ENCODE results near the gene WDTC1. TPM values are rescaled to one million over a fixed set of nuclear protein-coding genes. Genes with fewer than 3 reads are reported as not detected.

Gene WDTC1
- total RNA-seq, 1 experiment from 2014 or later: 20.1 TPM

GRCh38 chr1:27346357-27346756 lies 111.9 kb downstream of the WDTC1 start:
- H3K4me1 Mint-ChIP-seq: peaks cover 35% of the 10 kb centered on the region
- H3K36me3 Mint-ChIP-seq: peaks cover 9% of the 10 kb centered on the region; the same call in 1 of the 2 replicates
- no peak overlapping the region for H3K4me3 Mint-ChIP-seq
- CTCF ChIA-PET: interaction anchor here (1.0 to 3.3 kb wide), 3 partner anchors 11 to 50 kb away, joined by 4 to 13 read pairs (median 5); no protein-coding TSS in a partner anchor
- DNase-seq (ENCODE audit: low spot score) (no peak), ATAC-seq (no peak)
- H3K9me3 Mint-ChIP-seq: no peaks in the 10 kb centered on the region
- H3K27me3 Mint-ChIP-seq (ENCODE audit: low read depth): peaks cover 12% of the 10 kb centered on the region
- no peak for TF ChIP-seq CBFB (CRISPR knock-in tag; IDR thresholded peaks at IDR 0.05; ENCODE audit: low read depth)
- TF ChIP-seq ZNF121 (CRISPR knock-in tag; IDR thresholded peaks at IDR 0.05): peak; percentile 74; the same call in 1 of the 2 replicates
- no peak for TF ChIP-seq JAZF1 (CRISPR knock-in tag; IDR thresholded peaks at IDR 0.05)
- POLR2A ChIA-PET: no interaction called here
- H3K27ac Mint-ChIP-seq: no peak overlapping the region

- Mint-ChIP-seq H3K9me3 (no peaks in the 10 kb centered on the region), H3K4me1 (peaks cover 36% of the 10 kb centered on the region), H3K4me3 (no peak overlapping the region), H3K27me3 (ENCODE audit: low read depth) (peaks cover 12% of the 10 kb centered on the region), H3K27ac (no peak overlapping the region), H3K36me3 (peaks cover 9% of the 10 kb centered on the region; the same call in 1 of the 2 replicates)
- ATAC-seq (no peak), DNase-seq (ENCODE audit: low spot score) (no peak)
- POLR2A ChIA-PET: no interaction called here
- CTCF ChIA-PET: interaction anchor here (0.9 to 3.3 kb wide), 3 partner anchors 10 to 50 kb away, joined by 3 to 13 read pairs (median 5); no protein-coding TSS in a partner anchor
- TF ChIP-seq GTF2I (CRISPR knock-in tag; conservative IDR thresholded peaks at IDR 0.05) (no peak), NFE2L1 (CRISPR knock-in tag; IDR thresholded peaks at IDR 0.05) (no peak), USF1 (CRISPR knock-in tag; IDR thresholded peaks at IDR 0.05) (no peak), ZNF425 (CRISPR knock-in tag; conservative IDR thresholded peaks at IDR 0.05) (no peak), MAX (CRISPR knock-in tag; IDR thresholded peaks at IDR 0.05) (no peak), ZBTB43 (CRISPR knock-in tag; IDR thresholded peaks at IDR 0.05) (no peak), JAZF1 (CRISPR knock-in tag; IDR thresholded peaks at IDR 0.05) (no peak), MXD4 (CRISPR knock-in tag; IDR thresholded peaks at IDR 0.05; ENCODE audit: borderline replicate concordance) (no peak), CREB1 (CRISPR knock-in tag; IDR thresholded peaks at IDR 0.05) (no peak), ZNF281 (CRISPR knock-in tag; IDR thresholded peaks at IDR 0.05) (no peak), NFATC4 (CRISPR knock-in tag; IDR thresholded peaks at IDR 0.05) (no peak), RORB (CRISPR knock-in tag; IDR thresholded peaks at IDR 0.05) (no peak), SMAD3 (CRISPR knock-in tag; IDR thresholded peaks at IDR 0.05; ENCODE audit: borderline replicate concordance) (no peak), ATF2 (CRISPR knock-in tag; IDR thresholded peaks at IDR 0.05; ENCODE audit: borderline replicate concordance, low read depth) (no peak), E2F4 (CRISPR knock-in tag; IDR thresholded peaks at IDR 0.05; ENCODE audit: borderline replicate concordance, low read depth) (no peak), ATF6 (CRISPR knock-in tag; IDR thresholded peaks at IDR 0.05) (no peak), ZNF423 (CRISPR knock-in tag; IDR thresholded peaks at IDR 0.05) (no peak)
These were observed 112.7 kb downstream of the WDTC1 start for GRCh38 chr1:27346991-27347624.
